Liver (tissue), 9 donors: ENCODE results near the gene THADA. TPM values are rescaled to one million over a fixed set of nuclear protein-coding genes. Genes with fewer than 3 reads are reported as not detected.

Experiments
- DNase-seq: peaks from one replicate; pipeline ENCODE4 v3.0.0-alpha.2; 2017; ENCODE audit warnings: low spot score
- H3K27ac ChIP-seq, 2 donors: one replicate each; pipeline ENCODE4 v1.7.0; 2013; ENCODE audit warnings: inconsistent platforms in 2 of 2, low read length in 2 of 2, control low read depth in 1 of 2, low read depth in 1 of 2, mild to moderate bottlenecking in 1 of 2
- H3K27me3 ChIP-seq, 4 donors: one replicate each; pipeline versions ENCODE4 v1.6.1 to v1.7.0; 2013; ENCODE audit warnings: low read length in 3 of 4, inconsistent platforms in 1 of 4, mild to moderate bottlenecking in 1 of 4, moderate library complexity in 1 of 4; ENCODE audit not compliant: control insufficient read depth in 4 of 4, insufficient read depth in 4 of 4
- H3K36me3 ChIP-seq, 4 donors: one replicate each; pipeline versions ENCODE4 v1.6.1 to v1.7.0; 2013; ENCODE audit warnings: low read length in 3 of 4, mild to moderate bottlenecking in 3 of 4, low read depth in 1 of 4, moderate library complexity in 1 of 4; ENCODE audit not compliant: control insufficient read depth in 4 of 4, insufficient read depth in 3 of 4
- H3K4me1 ChIP-seq, 4 donors: one replicate each; pipeline versions ENCODE4 v1.6.1 to v1.7.0; 2013; ENCODE audit warnings: low read length in 3 of 4, mild to moderate bottlenecking in 3 of 4, moderate library complexity in 1 of 4; ENCODE audit not compliant: control insufficient read depth in 4 of 4, insufficient read depth in 4 of 4
- H3K4me3 ChIP-seq, 3 donors: one replicate each; pipeline versions ENCODE4 v1.6.1 to v1.7.0; 2013; ENCODE audit warnings: low read length in 3 of 3, control low read depth in 1 of 3, low read depth in 1 of 3, mild to moderate bottlenecking in 1 of 3
- H3K9ac ChIP-seq, 2 donors: one replicate each; pipeline ENCODE4 v1.7.0; 2013; ENCODE audit warnings: low read length in 2 of 2, mild to moderate bottlenecking in 2 of 2, moderate library complexity in 2 of 2, control low read depth in 1 of 2, low read depth in 1 of 2
- H3K9me3 ChIP-seq, 4 donors: one replicate each; pipeline versions ENCODE4 v1.6.1 to v1.7.0; 2013; ENCODE audit warnings: low read length in 3 of 4; ENCODE audit not compliant: control insufficient read depth in 4 of 4
- HNF4G ChIP-seq: IDR thresholded peaks from 2 replicates; pipeline ENCODE4 v1.6.1; 2016; ENCODE audit warnings: antibody characterized with exemption
- JUND ChIP-seq, 2 donors: IDR thresholded peaks; 2 replicates each; pipeline ENCODE4 v1.6.1; 2016; ENCODE audit warnings: antibody characterized with exemption in 2 of 2
- RAD21 ChIP-seq, 2 donors: IDR thresholded peaks; 2 replicates each; pipeline ENCODE4 v1.6.1; 2016; ENCODE audit warnings: antibody characterized with exemption in 2 of 2, mild to moderate bottlenecking in 2 of 2
- REST ChIP-seq: IDR thresholded peaks from 2 replicates; pipeline ENCODE4 v1.6.1; 2016; ENCODE audit warnings: antibody characterized with exemption, mild to moderate bottlenecking
- SP1 ChIP-seq: IDR thresholded peaks from 2 replicates; pipeline ENCODE4 v1.6.1; 2018; ENCODE audit warnings: antibody characterized with exemption, mild to moderate bottlenecking
- YY1 ChIP-seq: IDR thresholded peaks from 2 replicates; pipeline ENCODE4 v1.6.1; 2016; ENCODE audit warnings: antibody characterized with exemption, mild to moderate bottlenecking
- WGBS: extraction: QIAGEN DNeasy Blood & Tissue Kit; methylation state at CpG from one replicate; pipeline ENCODE4 v1.1.7; 2013; 5-methylcytosine and 5-hydroxymethylcytosine counted together
- polyA plus RNA-seq, 2 donors: library from polyadenylated mRNA; stranded (reverse) in 1 of 2; unstranded in 1 of 2; fragments of 200-250 nt in 1 of 2; fragments of >200 nt in 1 of 2; fragmentation: Nextera tagmentation in 1 of 2; extraction: Ambion mirVana in 1 of 2; gene quantifications; one replicate each; pipeline versions ENCODE4 v1.2.1 to v1.2.3, GENCODE V29; 2013 to 2015
- total RNA-seq, 2 donors: library from RNA; depleted of rRNA; stranded (reverse); fragments of >200 nt; gene quantifications; one replicate each; pipeline ENCODE4 v1.2.3, GENCODE V29; 2014
- TF ChIP-seq, protein P1 (sequence below): IDR thresholded peaks from 2 replicates; pipeline ENCODE4 v1.6.1; 2016; ENCODE audit warnings: antibody characterized with exemption
- TF ChIP-seq, protein P2 (sequence below): fragments of 150-350 bp; IDR thresholded peaks from 2 replicates; pipeline ENCODE4 v1.5.1; 2017; ENCODE audit warnings: improper control_type of control experiment, low read depth, low read length; ENCODE audit not compliant: missing input control
- donor health status: healthy.
- donor health status: healthy.
- donor health status: healthy.
- donor health status: healthy.
- donor health status: healthy.

The THADA gene
- total and polyA plus RNA-seq, 4 donors, result 12.0 to 37.2 (median 22.3) TPM

DNA sequence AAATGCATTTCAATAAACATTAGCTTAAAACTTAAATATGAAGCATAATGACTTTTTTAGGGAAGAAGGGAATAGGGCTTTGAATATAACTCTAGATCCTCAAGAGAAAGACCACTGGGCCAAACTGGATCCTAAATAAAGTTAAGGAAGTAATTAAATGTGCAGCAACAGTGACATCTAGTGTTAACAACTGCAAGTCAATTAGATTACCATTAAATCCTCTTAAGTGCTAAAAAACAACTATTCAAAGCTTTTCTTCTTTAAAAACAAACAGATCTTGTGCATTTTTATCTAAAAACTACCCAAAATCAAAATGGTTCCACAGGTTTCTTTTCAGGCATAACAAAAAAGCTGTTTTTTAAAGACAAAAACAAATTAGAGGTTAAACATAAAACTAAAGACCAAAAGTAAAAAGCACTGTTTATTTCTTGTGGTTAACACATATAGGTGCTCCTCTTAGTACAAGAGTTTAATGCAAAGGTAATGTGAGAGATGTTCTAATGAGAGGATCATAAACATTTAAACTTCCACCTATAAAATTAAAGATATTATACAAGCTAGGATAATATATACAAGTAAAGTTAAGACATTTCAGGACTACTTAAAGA is 111.4 kb downstream of the THADA start:
- peaks cover 2 to 33% (median 26%) of the 10 kb centered on the region in 4 donors for H3K4me1 ChIP-seq
- TF ChIP-seq, protein P1, sequence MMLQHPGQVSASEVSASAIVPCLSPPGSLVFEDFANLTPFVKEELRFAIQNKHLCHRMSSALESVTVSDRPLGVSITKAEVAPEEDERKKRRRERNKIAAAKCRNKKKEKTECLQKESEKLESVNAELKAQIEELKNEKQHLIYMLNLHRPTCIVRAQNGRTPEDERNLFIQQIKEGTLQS, result no peak
- TF ChIP-seq RAD21 (IDR thresholded peaks at IDR 0.05), result peak; percentile 90 to 91
- TF ChIP-seq, protein P2, sequence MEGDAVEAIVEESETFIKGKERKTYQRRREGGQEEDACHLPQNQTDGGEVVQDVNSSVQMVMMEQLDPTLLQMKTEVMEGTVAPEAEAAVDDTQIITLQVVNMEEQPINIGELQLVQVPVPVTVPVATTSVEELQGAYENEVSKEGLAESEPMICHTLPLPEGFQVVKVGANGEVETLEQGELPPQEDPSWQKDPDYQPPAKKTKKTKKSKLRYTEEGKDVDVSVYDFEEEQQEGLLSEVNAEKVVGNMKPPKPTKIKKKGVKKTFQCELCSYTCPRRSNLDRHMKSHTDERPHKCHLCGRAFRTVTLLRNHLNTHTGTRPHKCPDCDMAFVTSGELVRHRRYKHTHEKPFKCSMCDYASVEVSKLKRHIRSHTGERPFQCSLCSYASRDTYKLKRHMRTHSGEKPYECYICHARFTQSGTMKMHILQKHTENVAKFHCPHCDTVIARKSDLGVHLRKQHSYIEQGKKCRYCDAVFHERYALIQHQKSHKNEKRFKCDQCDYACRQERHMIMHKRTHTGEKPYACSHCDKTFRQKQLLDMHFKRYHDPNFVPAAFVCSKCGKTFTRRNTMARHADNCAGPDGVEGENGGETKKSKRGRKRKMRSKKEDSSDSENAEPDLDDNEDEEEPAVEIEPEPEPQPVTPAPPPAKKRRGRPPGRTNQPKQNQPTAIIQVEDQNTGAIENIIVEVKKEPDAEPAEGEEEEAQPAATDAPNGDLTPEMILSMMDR, result peak; percentile 66
- H3K9me3 ChIP-seq, result no peaks in the 10 kb centered on the region
- no peaks in the 10 kb centered on the region for H3K36me3 ChIP-seq
- H3K9ac ChIP-seq, result peak overlapping the region; percentile 36 to 41
- no peaks in the 10 kb centered on the region for H3K27me3 ChIP-seq
- H3K27ac ChIP-seq, result peak overlapping the region in 1 of 2 donors; percentile 37
- no peak overlapping the region for H3K4me3 ChIP-seq
- DNase-seq, result no peak

GRCh38 chr2:43482961-43483360 is 112.9 kb downstream of the THADA start:
- peaks cover 2 to 33% (median 26%) of the 10 kb centered on the region in 4 donors for H3K4me1 ChIP-seq
- DNase-seq, result no peak
- H3K9me3 ChIP-seq, result no peaks in the 10 kb centered on the region
- no peaks in the 10 kb centered on the region for H3K36me3 ChIP-seq
- TF ChIP-seq HNF4G (no peak), REST (no peak), YY1 (no peak)
- H3K27me3 ChIP-seq, result no peaks in the 10 kb centered on the region
- 28% methylated on average over 4 of the region's 4 CpGs for WGBS
- no peak overlapping the region for H3K4me3 ChIP-seq
- H3K27ac ChIP-seq, result no peak overlapping the region
- H3K9ac ChIP-seq, result peak overlapping the region; percentile 23 to 43

- TF ChIP-seq SP1 (no peak), RAD21 (IDR thresholded peaks at IDR 0.05) (no peak), JUND (IDR thresholded peaks at IDR 0.05) (no peak), HNF4G (no peak)
- TF ChIP-seq, protein P1, result no peak
- TF ChIP-seq, protein P2, result no peak
- H3K27ac ChIP-seq, result no peak overlapping the region
- H3K4me3 ChIP-seq, result no peak overlapping the region
- no peak for DNase-seq
- peaks cover 0 to 2% (median 0%) of the 10 kb centered on the region in 4 donors for H3K36me3 ChIP-seq
- 92% methylated on average over 4 of the region's 4 CpGs for WGBS
- no peaks in the 10 kb centered on the region for H3K27me3 ChIP-seq
- peaks cover 0 to 30% (median 25%) of the 10 kb centered on the region in 4 donors for H3K4me1 ChIP-seq
- H3K9me3 ChIP-seq, result no peaks in the 10 kb centered on the region
- H3K9ac ChIP-seq, result peak overlapping the region in 1 of 2 donors; percentile 21
Observed at GRCh38 chr2:43481927-43482542, 113.8 kb downstream of the THADA start.
